GM10847 (cell line): ENCODE measurements around the gene TSSK2.

Experiments used
- POLR2A ChIP-seq: IDR thresholded peaks from 2 replicates; pipeline ENCODE4 v1.6.1; 2011; ENCODE audit not compliant: insufficient read length; ENCODE audit errors: extremely low read depth

TSSK2 gene

GRCh38 chr22:19168088-19168890 lies 37.2 kb downstream of the TSSK2 start:
- no peak for TF ChIP-seq POLR2A

DNA sequence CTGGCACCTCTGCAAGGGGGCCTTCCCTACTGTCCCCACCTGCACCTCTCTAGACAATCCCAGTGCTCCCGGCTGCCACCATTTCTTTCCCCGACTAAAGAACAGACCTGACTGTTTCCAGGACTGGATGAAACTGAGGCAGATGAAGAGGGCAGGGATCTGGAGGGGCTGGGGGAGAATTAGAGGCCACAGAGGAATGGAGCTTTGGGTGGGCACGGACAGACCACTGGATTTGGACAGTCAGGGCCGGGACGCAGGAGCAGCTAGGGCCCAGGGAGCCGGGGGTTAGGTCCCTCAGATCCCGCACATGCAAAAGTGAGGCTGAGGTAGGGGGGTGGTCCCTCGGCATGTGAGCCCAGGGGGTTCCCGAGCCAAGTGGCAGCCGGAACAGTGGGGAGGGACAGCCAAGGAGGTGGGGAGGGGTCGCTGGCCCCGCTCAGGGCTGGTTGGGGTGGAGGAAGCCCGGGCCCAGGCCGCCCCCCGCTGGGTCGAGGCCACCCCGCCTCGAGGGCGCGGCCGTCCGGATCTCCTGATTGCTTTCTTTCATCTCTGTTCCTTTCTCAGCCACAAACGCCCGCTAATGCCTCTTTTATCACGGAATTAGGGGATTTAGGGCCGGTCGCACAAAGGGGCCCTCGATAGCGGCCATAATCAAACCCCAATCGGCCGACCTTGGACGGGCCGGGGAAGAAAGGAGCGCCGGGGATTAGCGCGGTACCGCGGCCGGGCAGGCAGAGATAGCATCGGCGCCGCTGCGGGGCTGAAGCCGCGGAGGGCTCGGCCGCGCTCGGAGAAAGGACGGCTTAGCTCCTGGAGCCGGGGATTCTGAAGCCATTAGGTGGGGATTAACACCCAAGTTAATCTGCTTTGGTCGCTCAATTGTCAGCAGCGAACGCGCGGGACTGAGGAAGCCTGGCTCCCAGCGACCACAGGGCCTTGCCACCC lies 38.2 kb downstream of the TSSK2 start:
- TF ChIP-seq POLR2A, result no peak

DNA sequence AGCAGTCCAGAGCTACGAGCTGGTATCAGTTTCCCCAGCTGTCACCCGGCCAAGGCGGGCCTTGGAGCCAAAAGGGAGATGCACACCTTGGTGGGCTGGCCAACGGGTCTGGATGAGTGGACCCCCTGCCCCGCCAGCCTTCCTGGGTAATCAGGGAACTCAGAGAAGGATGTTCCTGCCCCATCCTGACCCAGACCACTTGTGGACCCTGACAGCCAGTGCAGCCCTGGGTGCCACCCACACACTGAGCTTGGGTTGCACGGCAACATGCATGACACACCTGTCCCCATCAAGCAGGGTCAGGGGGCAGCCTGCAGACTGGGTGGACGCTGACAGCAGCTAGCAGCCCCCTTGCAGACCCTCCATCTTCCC lies 38.8 kb downstream of the TSSK2 start:
- no peak for TF ChIP-seq POLR2A

GRCh38 chr22:19172213-19173046 lies 41.3 kb downstream of the TSSK2 start:
- no peak for TF ChIP-seq POLR2A

DNA sequence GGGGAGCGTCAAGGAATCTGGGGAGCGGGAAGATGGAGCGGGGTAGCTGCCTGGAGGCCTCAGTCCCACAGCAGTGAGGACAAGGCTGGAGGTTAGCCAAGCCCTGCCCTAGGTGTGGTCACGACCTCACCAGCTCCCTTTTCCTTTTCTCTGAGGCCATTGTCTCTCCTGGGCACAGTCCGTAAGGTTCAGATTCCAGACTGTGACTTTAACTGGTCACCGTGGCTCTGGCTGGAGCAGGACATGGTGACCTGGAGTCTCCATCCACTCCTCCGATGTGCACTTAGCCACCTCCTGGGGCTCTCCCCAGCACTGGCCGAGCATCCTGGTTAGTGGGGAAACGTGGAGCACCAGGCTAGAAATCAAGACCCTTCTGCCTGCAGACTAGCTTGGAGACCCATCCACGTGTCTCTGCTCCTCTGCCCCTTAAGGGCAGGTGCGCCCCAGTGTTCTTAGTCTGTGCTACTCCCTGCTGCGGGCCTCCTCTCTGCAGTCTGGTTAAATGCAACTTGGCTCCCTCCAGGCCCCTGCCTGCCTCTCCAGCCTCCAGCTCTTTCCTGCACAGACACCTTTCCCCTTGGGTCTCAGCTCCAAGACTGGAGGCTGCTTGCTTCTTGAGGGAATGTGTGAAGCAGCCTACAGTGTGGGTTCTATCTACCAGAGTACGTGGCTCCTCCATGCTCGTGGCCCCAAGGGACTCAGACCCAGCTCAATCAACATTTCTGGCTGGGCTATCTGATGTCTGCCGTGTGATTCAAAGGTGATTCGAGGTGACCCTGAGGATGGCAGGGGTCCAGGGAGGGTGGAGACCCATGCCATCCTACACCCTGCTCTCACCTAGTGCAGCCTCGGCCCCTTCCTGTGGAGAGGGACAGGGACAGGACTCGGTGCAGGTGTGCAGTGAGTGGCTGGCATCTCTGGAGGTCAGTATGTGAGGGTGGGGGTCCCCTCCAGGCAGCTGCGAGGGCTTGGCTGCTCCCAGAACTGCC lies 42.2 kb downstream of the TSSK2 start:
- TF ChIP-seq POLR2A, result no peak

DNA sequence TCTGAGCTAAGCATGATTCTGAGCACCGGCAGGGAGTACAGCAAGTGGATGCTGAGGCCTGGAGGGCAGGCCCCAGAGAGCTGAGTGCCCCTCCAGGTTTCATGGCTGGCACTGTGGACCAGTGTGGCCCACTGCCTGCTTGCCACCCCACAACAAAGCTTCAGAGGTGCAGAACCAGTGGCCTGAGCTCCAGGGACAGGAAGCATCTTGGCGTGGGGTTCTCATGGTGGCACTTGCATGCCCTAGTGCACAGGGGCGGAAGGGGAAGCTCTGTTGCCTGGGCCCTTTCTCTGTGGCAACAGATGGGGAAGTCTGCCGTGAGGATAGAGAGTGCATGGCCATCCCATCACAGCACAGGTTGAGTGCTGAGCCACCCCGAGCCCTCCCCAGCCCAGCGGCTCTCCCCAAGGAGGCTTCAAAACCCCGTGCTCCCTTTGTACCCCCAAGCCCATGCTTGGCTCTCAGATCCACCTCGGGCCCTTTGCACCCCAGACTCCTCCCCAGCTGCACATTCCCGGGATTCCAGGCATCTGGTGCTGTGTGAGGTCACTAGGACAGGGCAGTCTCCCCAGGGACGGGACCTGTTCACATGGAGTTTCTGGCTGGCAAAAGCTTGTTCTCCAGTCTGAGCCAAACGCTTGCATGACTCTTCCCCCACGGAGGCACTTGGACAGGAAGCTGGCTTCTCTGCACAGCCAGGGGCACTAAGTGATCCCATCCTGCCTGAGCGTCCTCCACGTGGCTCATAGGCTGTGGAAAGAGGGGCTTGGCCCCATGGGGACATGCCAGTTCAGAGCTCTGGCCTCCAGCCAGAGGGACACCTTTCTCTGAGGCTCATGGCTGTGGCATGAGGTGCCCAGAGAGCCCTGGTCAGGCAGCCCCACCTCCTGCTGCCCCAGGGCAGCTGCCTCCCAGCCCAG lies 43.3 kb downstream of the TSSK2 start:
- TF ChIP-seq POLR2A, result peak; percentile 6

- TF ChIP-seq POLR2A, result no peak
These were observed 44.0 kb downstream of the TSSK2 start for GRCh38 chr22:19175026-19175601.

GRCh38 chr22:19175602-19176174 lies 44.6 kb downstream of the TSSK2 start:
- no peak for TF ChIP-seq POLR2A

GRCh38 chr22:19176175-19176643 lies 45.1 kb downstream of the TSSK2 start:
- TF ChIP-seq POLR2A, result no peak

DNA sequence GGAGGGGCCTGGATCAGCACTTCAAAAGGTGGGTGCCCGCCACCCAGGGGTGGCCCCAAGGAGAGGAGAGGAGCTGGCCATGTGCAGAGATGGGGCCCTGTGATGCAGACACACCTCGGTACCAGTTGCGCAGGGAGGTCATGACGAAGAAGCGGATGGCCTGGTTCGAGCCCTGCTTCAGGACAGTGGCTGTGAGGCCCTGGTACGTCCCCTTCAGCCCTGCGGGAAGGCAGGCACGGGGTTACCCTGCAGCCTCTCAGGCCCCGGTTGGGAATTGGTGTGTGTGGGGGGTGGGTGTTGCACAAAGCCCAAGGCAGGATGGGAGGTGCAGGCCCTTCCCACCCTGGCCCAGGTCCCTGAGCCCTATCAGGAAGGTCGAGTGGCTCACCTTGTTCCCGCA lies 45.6 kb downstream of the TSSK2 start:
- no peak for TF ChIP-seq POLR2A

- TF ChIP-seq POLR2A, result no peak
These were observed 46.3 kb downstream of the TSSK2 start for GRCh38 chr22:19177164-19178064.

DNA sequence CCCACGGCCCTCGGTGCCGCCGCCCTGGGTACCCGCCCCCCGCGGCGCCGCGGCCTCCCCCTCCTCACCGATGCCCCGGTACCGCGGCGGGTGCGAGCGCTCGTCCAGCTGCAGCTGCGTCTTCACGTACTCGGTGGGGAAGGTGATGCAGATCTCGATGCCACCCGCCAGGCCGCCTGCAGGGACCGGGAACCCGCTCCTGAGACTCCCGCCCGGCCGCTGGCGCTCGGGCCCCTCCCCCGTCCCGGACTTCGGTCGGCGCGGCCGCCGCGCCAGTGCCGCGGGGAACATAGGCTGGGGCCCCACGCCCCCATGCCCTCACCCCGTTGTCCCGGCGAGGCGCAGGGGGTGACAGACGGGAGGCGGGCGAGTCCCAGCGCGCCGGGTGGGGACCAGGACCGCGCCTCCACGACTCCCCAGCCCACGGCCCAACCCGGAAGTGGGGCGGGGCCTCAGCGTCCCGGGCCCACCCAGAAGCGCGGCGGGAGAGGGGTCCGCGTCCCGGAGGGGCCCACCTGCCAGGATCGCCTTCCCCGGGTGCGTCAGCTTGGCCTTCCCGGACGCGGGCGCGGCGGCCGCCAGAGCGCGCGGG lies 47.1 kb downstream of the TSSK2 start:
- no peak for TF ChIP-seq POLR2A
